C4-2B (cell line): ENCODE measurements around the gene MOGAT3.

Source experiments
- H3K27ac ChIP-seq: fragments of 450-650 bp; 2 replicates; pipeline ENCODE4 v1.5.1; 2017
- ZFX ChIP-seq: fragments of 450-650 bp; IDR thresholded peaks from 2 replicates; pipeline ENCODE4 v1.6.1; 2017
- TF ChIP-seq, protein P1 (sequence below): fragments of 450-650 bp; conservative IDR thresholded peaks from 2 replicates; pipeline ENCODE4 v1.5.1; 2017; ENCODE audit warnings: mild to moderate bottlenecking

Gene MOGAT3

DNA sequence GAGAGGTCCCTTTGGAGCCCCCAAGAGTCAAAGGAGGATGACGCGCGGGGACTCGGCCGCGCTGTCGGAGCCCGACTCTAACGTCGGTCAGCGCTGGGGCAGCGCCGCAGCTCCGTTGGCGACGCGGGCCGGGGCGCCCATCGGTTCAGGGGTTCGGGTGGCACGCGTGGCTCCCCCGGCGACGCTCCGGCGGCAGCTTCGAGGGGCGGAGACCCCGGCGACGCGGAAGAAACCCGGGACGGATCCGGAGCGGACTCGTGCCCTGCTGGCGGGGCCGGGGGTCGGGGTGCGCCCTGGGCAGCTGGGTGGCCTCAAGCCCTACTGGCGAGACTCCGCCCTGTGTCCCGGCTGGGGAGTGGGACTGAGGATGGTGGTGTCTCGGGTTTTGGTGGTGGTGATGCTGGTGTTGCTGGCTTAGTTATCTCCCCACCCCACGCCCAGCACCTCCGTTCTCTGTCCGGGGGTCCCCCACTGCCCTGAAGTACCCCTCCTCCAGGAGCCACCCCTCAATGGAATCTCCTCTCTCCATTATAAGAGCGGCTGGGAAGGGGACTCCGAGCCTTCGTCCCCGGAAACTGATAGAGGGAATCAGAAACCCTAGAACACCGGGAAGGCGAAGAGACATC, 20.6 kb downstream of the MOGAT3 start, which contains the start of gene NAT16:
NAT16 (minus strand) TSS at position 164 of the 626 bp plus-strand sequence. CDS start 5,486 bp downstream, outside the sequence.
- no peak within 1 kb of the TSS for H3K27ac ChIP-seq
- no peak for TF ChIP-seq ZFX
- TF ChIP-seq, protein P1, sequence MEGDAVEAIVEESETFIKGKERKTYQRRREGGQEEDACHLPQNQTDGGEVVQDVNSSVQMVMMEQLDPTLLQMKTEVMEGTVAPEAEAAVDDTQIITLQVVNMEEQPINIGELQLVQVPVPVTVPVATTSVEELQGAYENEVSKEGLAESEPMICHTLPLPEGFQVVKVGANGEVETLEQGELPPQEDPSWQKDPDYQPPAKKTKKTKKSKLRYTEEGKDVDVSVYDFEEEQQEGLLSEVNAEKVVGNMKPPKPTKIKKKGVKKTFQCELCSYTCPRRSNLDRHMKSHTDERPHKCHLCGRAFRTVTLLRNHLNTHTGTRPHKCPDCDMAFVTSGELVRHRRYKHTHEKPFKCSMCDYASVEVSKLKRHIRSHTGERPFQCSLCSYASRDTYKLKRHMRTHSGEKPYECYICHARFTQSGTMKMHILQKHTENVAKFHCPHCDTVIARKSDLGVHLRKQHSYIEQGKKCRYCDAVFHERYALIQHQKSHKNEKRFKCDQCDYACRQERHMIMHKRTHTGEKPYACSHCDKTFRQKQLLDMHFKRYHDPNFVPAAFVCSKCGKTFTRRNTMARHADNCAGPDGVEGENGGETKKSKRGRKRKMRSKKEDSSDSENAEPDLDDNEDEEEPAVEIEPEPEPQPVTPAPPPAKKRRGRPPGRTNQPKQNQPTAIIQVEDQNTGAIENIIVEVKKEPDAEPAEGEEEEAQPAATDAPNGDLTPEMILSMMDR, result no peak

DNA sequence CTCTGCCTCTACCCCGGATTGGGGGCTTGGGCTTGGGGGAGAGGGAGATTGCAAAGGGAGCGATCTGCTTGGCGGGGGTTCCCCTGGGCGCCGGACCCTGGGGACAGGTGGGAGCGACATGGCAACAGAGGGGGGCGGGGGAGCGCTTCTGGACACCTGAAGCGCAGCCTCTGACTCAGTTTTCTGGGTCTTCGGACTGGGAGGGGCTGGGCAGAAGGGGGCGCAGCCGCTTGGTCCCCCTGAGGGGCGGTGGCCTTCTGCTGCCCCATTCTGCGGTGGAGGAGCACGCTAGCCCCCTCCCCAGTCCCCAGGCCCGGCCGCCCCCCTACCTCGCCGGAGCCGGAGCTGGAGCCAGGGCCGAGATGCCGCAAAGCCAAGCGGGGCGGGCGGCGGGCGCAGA, 21.1 kb downstream of the MOGAT3 start:
- H3K27ac ChIP-seq, result no peak overlapping the region
- TF ChIP-seq ZFX, result no peak
- TF ChIP-seq, protein P1, result no peak

DNA sequence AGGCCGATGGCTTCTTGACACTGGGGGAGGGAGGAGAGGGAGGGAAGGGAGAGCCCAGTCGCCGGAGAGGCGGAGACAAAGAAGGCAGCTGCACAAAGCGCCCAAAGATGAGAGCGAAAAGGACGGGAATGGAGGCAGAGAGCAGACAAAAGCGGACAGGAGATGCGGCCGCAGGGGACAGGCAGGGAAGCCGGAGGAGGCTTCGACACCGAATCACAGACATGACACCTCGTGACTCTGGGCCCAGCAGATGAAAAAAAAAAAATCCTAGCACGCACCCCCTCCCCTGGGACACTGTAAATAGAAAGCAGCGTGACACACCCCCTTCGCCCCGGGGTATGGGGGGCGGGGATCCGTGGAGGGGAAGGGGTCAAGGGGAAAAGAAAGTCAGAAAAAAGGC, 21.7 kb downstream of the MOGAT3 start:
- no peak overlapping the region for H3K27ac ChIP-seq
- TF ChIP-seq ZFX, result no peak

DNA sequence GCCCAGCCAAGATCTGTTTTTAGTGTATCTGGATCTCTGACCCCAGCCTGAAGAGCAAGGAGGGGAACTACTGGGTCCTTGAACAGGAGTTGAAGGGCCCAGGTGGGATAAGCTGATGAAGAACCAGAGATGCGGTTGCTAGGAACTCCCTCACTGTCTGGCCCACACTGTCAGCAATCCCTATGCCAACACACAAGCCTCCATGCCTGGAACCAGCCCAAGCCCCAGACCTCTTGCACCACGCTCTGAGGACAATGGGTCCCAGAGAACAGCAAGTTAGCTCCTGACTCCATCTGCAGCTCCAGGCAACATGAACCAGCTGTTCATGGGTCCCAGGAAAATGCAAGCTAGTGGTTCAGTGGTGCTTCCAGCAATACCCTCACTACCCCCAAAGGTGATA, 23.2 kb downstream of the MOGAT3 start:
- H3K27ac ChIP-seq, result no peak overlapping the region
- TF ChIP-seq, protein P1, result no peak
- no peak for TF ChIP-seq ZFX

DNA sequence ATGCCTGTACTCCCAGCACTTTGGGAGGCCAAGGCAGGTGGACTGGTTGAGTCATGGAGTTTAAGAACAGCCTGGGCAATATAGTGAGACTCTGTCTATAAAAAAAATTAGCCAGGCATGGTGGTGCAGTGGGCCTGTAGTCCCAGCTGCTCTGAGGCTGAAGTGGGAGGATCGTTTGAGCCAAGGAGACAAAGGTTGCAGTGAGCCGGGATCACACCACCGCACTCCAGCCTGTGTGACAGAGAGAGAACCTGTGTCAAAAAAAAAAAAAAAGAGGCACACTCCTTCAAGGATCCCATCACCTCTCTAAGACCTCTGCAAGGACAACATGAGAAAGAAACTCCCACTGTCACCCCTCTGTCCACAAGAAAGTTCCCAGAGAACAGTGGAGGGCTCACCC, 25.2 kb downstream of the MOGAT3 start:
- H3K27ac ChIP-seq, result no peak overlapping the region
- TF ChIP-seq ZFX, result no peak
- TF ChIP-seq, protein P1, result no peak

DNA sequence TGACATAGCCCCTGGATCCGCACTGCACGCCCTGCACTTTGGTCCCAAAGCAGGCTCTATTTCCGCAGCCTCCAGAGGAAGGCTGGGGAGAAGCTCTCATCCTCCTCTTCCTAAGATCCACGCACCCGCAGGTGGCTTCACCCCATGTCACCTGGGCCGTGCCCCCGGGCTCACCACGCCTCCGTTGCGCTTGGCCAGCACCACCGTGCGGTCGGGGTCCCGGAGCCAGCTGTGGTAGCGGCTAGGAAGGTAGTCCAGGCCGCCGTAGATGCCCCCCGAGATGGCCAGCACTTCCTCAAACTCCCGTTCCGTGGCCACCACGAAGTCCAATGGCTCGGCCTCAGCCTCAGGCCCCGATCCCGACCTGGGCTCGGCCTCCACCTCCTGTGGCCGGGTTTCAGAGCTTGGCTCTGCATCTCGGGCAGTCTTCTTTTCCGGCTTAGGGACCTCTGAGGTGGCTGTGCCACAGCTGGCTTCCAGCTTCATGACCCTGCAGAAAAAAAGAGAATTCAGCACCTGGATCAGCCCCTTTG, 26.4 kb downstream of the MOGAT3 start:
- H3K27ac ChIP-seq, result no peak overlapping the region
- no peak for TF ChIP-seq ZFX
- TF ChIP-seq, protein P1, result no peak

DNA sequence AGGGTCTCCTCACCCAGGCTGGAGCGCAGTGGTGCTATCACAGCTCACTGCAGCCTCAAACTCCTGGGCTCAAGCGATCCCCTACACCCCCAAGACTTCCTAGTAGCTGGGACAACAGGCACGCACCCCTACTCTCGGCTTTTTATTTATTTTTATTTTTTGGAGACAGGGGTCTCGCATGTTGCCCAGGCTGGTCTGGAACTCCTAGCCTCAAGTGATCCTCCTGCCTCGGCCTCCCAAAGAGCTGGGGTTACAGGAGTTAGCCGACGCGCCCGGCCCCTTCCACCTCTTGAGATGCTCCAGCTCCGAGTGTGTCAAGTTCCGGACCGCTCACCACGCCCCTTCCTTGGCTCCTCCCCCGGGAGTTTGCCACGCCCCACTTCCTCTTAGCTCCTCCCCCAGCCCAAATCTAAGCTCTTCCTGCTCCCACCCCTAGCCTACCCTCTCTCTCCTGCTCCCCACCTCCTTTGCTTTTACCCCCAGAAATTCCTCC, 27.0 kb downstream of the MOGAT3 start:
- H3K27ac ChIP-seq, result no peak overlapping the region
- TF ChIP-seq, protein P1, result no peak
- no peak for TF ChIP-seq ZFX
